Bone marrow (tissue), 2 donors: ENCODE results near the gene HIVEP3.
"Not testable (repeated sequence)": the region's sequence is repeated elsewhere in the genome, so short reads cannot be mapped to it uniquely, and the experiment has no call there.

ENCODE experiments used
- DNase-seq, 2 donors: peaks; one replicate each; lab custom pipeline; 2025; lab: John Stamatoyannopoulos, UW

The HIVEP3 gene

GRCh38 chr1:41918450-41919043 is at the start of gene HIVEP3:
Gene HIVEP3 (minus strand): TSS chr1:41918922.
- no peak for DNase-seq

GRCh38 chr1:41964400-41964799 is 45.7 kb upstream of the HIVEP3 start:
- no peak for DNase-seq

- DNase-seq, result no peak
Measured at GRCh38 chr1:41963636-41964035, 44.9 kb upstream of the HIVEP3 start.

GRCh38 chr1:41958015-41958673 is 39.4 kb upstream of the HIVEP3 start:
- no peak for DNase-seq

GRCh38 chr1:41957568-41957967 is 38.8 kb upstream of the HIVEP3 start:
- DNase-seq, result no peak

- DNase-seq, result no peak
Measured at GRCh38 chr1:41955461-41956159, 36.9 kb upstream of the HIVEP3 start.

- no peak for DNase-seq
Measured at GRCh38 chr1:41954533-41954944, 35.8 kb upstream of the HIVEP3 start.

- DNase-seq, result no peak
Measured at GRCh38 chr1:41953291-41953690, 34.6 kb upstream of the HIVEP3 start.

GRCh38 chr1:41952208-41952607 is 33.5 kb upstream of the HIVEP3 start:
- DNase-seq, result no peak

GRCh38 chr1:41951492-41951891 is 32.8 kb upstream of the HIVEP3 start:
- DNase-seq, result not testable (repeated sequence)

GRCh38 chr1:41950820-41951219 is 32.1 kb upstream of the HIVEP3 start:
- DNase-seq, result no peak

- not testable (repeated sequence) for DNase-seq
Measured at GRCh38 chr1:41945946-41946345, 27.2 kb upstream of the HIVEP3 start.

- no peak for DNase-seq
Measured at GRCh38 chr1:41943717-41944116, 25.0 kb upstream of the HIVEP3 start.

- DNase-seq, result no peak
Measured at GRCh38 chr1:41942278-41942677, 23.6 kb upstream of the HIVEP3 start.

GRCh38 chr1:41941381-41941780 is 22.7 kb upstream of the HIVEP3 start:
- no peak for DNase-seq

GRCh38 chr1:41939194-41939593 is 20.5 kb upstream of the HIVEP3 start:
- DNase-seq, result no peak

- DNase-seq, result no peak
Measured at GRCh38 chr1:41936107-41936506, 17.4 kb upstream of the HIVEP3 start.

GRCh38 chr1:41935226-41935625 is 16.5 kb upstream of the HIVEP3 start:
- DNase-seq, result no peak

- no peak for DNase-seq
Measured at GRCh38 chr1:41933106-41933505, 14.4 kb upstream of the HIVEP3 start.

- no peak for DNase-seq
Measured at GRCh38 chr1:41931578-41931977, 12.9 kb upstream of the HIVEP3 start.

- no peak for DNase-seq
Measured at GRCh38 chr1:41927118-41927517, 8.4 kb upstream of the HIVEP3 start.

- DNase-seq, result no peak
Measured at GRCh38 chr1:41925712-41926111, 7.0 kb upstream of the HIVEP3 start.

- DNase-seq, result no peak
Measured at GRCh38 chr1:41924911-41925310, 6.2 kb upstream of the HIVEP3 start.
